Esophagus muscularis mucosa (tissue), 4 donors: ENCODE measurements around the gene ERMAP. TPM values are rescaled to one million over a fixed set of nuclear protein-coding genes. Genes with fewer than 3 reads are reported as not detected.

Experiments
- DNase-seq: peaks from one replicate; pipeline ENCODE4 v3.0.0-alpha.2; 2017; ENCODE audit errors: extremely low spot score
- H3K27ac ChIP-seq, 4 donors: fragments of 200-600 bp; sonication (generic); replicated peaks in 1 of 4; 1 replicate in 3 of 4; 2 replicates in 1 of 4; pipeline ENCODE4 v1.5.1; 2016 to 2019; ENCODE audit warnings: mild to moderate bottlenecking in 1 of 4
- H3K27me3 ChIP-seq, 4 donors: fragments of 200-600 bp; sonication (generic); one replicate each; pipeline versions ENCODE4 v1.5.1 to v1.6.0; 2016 to 2019
- H3K36me3 ChIP-seq, 4 donors: fragments of 200-600 bp; sonication (generic); one replicate each; pipeline ENCODE4 v1.5.1; 2016 to 2019
- H3K4me1 ChIP-seq, 4 donors: fragments of 200-600 bp; sonication (generic); one replicate each; pipeline ENCODE4 v1.5.1; 2016 to 2019
- H3K4me3 ChIP-seq, 4 donors: fragments of 200-600 bp; sonication (generic); 1 replicate in 2 of 4; 2 replicates in 2 of 4; pipeline ENCODE4 v1.5.1; 2016 to 2019; ENCODE audit warnings: mild to moderate bottlenecking in 4 of 4, moderate library complexity in 1 of 4
- H3K9me3 ChIP-seq, 4 donors: fragments of 200-600 bp; sonication (generic); 1 replicate in 3 of 4; 2 replicates in 1 of 4; pipeline ENCODE4 v1.5.1; 2016 to 2019
- EP300 ChIP-seq: sonication (generic); formaldehyde crosslinking; IDR thresholded peaks from one replicate; pipeline ENCODE4 v1.6.1; 2017; ENCODE audit warnings: antibody characterized with exemption
- POLR2A ChIP-seq: fragments of 450-650 bp; IDR thresholded peaks from one replicate; pipeline ENCODE4 v1.6.1; 2017; ENCODE audit warnings: antibody characterized with exemption, moderate library complexity, mild to moderate bottlenecking, low read depth
- POLR2AphosphoS5 ChIP-seq, 2 donors: sonication (generic); formaldehyde crosslinking; IDR thresholded peaks; one replicate each; pipeline ENCODE4 v1.6.1; 2017; ENCODE audit warnings: antibody characterized with exemption in 2 of 2
- WGBS: methylation state at CpG from one replicate; pipeline ENCODE4 v1.1.5; 2018; 5-methylcytosine and 5-hydroxymethylcytosine counted together
- intact Hi-C: fragments of 100-400 bp; cut with DNase I; formaldehyde crosslinking; loops from one replicate; pipeline ENCODE4 v1.15.1; 2023
- total RNA-seq, 4 donors: library from RNA; depleted of rRNA; stranded (reverse); fragments of >200 nt; gene quantifications; one replicate each; pipeline versions ENCODE4 v1.1.0 to v1.2.1, GENCODE V29; 2016
- TF ChIP-seq, protein P1 (sequence below), 3 experiments: fragments of 200-600 bp in 2 of 3; fragments of 450-650 bp in 1 of 3; sonication (generic) in 2 of 3; IDR thresholded peaks; one replicate each; pipeline ENCODE4 v1.5.1; 2017 to 2019; ENCODE audit warnings: antibody characterized with exemption in 3 of 3, mild to moderate bottlenecking in 2 of 3, moderate library complexity in 1 of 3

Gene ERMAP
- total RNA-seq, 4 donors from 2014 or later: 5.8 to 14.1 (median 9.1) TPM

DNA sequence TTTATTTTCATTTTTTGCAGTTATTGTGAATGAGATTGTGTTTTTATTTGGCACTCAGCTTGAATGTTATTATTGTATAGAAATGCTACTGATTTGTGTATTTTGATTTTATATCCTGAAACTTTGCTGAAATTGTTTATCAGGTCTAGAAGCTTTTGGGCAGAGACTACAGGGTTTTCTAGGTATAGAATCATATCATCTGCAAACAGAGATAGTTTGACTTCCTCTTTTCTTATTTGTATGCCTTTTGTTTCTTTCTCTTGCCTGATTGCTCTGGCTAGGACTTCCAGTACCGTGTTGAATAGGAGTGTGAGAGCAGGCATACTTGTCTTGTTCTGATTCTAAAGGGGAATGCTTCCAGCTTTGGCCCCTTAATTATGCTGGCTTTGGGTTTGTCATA, 56.7 kb downstream of the ERMAP start:
- H3K9me3 ChIP-seq: peaks cover 0 to 4% (median 0%) of the 10 kb centered on the region in 4 donors
- DNase-seq: no peak
- intact Hi-C loops: no loop called here
- no peak overlapping the region for H3K4me3 ChIP-seq
- no peak for TF ChIP-seq EP300
- no peak for TF ChIP-seq POLR2AphosphoS5 (IDR thresholded peaks at IDR 0.05)
- TF ChIP-seq, protein P1, sequence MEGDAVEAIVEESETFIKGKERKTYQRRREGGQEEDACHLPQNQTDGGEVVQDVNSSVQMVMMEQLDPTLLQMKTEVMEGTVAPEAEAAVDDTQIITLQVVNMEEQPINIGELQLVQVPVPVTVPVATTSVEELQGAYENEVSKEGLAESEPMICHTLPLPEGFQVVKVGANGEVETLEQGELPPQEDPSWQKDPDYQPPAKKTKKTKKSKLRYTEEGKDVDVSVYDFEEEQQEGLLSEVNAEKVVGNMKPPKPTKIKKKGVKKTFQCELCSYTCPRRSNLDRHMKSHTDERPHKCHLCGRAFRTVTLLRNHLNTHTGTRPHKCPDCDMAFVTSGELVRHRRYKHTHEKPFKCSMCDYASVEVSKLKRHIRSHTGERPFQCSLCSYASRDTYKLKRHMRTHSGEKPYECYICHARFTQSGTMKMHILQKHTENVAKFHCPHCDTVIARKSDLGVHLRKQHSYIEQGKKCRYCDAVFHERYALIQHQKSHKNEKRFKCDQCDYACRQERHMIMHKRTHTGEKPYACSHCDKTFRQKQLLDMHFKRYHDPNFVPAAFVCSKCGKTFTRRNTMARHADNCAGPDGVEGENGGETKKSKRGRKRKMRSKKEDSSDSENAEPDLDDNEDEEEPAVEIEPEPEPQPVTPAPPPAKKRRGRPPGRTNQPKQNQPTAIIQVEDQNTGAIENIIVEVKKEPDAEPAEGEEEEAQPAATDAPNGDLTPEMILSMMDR (IDR thresholded peaks at IDR 0.05): no peak
- no peak for TF ChIP-seq POLR2A
- no peak overlapping the region for H3K27ac ChIP-seq
- H3K4me1 ChIP-seq: no peaks in the 10 kb centered on the region
- H3K27me3 ChIP-seq: peaks cover 0 to 12% (median 0%) of the 10 kb centered on the region in 4 donors
- H3K36me3 ChIP-seq: no peaks in the 10 kb centered on the region
- WGBS: 85% methylated on average over 1 of the region's 1 CpG

DNA sequence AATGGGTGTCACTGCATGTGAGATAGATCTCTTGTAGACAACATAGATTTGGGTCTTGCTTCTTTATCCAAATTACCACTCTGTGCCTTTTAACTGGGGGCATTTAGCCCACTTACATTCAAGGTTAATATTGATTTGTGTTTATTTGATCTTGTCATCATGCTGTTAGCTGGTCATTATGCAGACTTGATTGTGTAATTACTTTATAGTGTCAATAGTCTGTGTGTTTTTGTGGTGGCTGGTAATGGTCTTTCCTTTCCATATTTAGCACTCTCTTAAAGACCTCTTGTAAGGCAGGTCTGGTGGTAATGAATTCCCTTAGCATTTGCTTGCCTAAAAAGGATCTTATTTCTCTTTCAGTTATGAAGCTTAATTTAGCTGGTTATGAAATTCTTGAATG, 59.1 kb downstream of the ERMAP start:
- intact Hi-C loops: no loop called here
- no peak for DNase-seq
- no peak overlapping the region for H3K4me3 ChIP-seq
- peaks cover 0 to 4% (median 0%) of the 10 kb centered on the region in 4 donors for H3K9me3 ChIP-seq
- H3K27me3 ChIP-seq: peaks cover 0 to 21% (median 0%) of the 10 kb centered on the region in 4 donors
- TF ChIP-seq EP300 (no peak), POLR2A (no peak), POLR2AphosphoS5 (IDR thresholded peaks at IDR 0.05) (no peak)
- TF ChIP-seq, protein P1 (IDR thresholded peaks at IDR 0.05): no peak
- H3K36me3 ChIP-seq: no peaks in the 10 kb centered on the region
- no peak overlapping the region for H3K27ac ChIP-seq
- no peaks in the 10 kb centered on the region for H3K4me1 ChIP-seq

DNA sequence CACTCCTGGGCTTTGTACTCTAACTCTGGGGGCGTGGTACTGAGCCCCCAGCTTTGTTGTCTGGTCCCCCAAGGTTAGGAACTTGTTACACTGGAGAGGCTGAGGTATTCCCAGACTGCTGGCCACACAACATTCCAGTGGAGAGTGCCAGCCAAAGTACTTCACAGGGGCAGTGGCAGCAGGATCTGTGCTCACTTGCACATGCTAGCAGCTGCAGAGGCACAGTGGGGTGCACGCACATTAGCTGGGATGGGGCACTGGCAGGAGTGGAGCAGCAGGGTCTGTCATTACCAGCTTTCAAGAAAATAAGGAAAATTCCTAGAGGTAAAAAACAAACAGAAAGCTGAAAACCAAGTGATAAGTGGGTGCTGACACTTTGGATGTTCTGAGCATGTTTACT, 60.5 kb downstream of the ERMAP start:
- 72% methylated on average over 2 of the region's 2 CpGs for WGBS
- H3K36me3 ChIP-seq: no peaks in the 10 kb centered on the region
- peaks cover 0 to 4% (median 0%) of the 10 kb centered on the region in 4 donors for H3K9me3 ChIP-seq
- intact Hi-C loops: no loop called here
- H3K4me1 ChIP-seq: no peaks in the 10 kb centered on the region
- DNase-seq: no peak
- H3K27ac ChIP-seq: no peak overlapping the region
- H3K4me3 ChIP-seq: no peak overlapping the region
- H3K27me3 ChIP-seq: peaks cover 0 to 21% (median 0%) of the 10 kb centered on the region in 4 donors
- no peak for TF ChIP-seq POLR2A
- no peak for TF ChIP-seq EP300
- TF ChIP-seq, protein P1 (IDR thresholded peaks at IDR 0.05): no peak
- no peak for TF ChIP-seq POLR2AphosphoS5 (IDR thresholded peaks at IDR 0.05)

DNA sequence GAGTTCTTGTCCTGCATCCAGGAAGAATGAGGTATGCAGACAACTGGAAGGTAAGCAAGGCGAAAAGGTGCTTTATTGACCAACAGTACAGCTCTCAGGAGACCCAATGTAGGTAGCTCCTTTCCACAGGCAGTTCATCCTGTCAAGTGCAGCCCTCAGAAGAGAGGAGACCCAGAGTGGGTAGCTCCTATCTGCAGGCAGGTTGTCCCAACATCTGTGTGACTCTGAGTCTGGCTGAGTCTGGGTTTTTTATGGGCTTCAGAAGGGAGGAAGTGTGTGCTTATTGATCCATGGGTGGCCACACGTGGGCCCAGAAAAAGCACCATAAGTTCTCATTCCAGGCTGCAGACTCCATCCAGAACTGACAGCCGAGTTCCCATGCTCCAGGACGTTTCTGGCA, 63.5 kb downstream of the ERMAP start:
- H3K27ac ChIP-seq: no peak overlapping the region
- DNase-seq: no peak
- intact Hi-C loops: no loop called here
- TF ChIP-seq EP300 (no peak), POLR2A (no peak), POLR2AphosphoS5 (IDR thresholded peaks at IDR 0.05) (no peak)
- TF ChIP-seq, protein P1 (IDR thresholded peaks at IDR 0.05): no peak
- H3K27me3 ChIP-seq: peaks cover 0 to 21% (median 0%) of the 10 kb centered on the region in 4 donors
- H3K9me3 ChIP-seq: no peaks in the 10 kb centered on the region
- WGBS: 73% methylated on average over 4 of the region's 4 CpGs
- H3K4me3 ChIP-seq: no peak overlapping the region
- no peaks in the 10 kb centered on the region for H3K36me3 ChIP-seq
- H3K4me1 ChIP-seq: no peaks in the 10 kb centered on the region
